Mesothelial cell of epicardium (in vitro differentiated cells): ENCODE data around the gene EHMT1. TPM values are rescaled to one million over a fixed set of nuclear protein-coding genes. Genes with fewer than 3 reads are reported as not detected.

Experiments used
- DNase-seq, 2 experiments: peaks; one replicate each; pipeline ENCODE4 v3.0.0; 2021; ENCODE audit warnings: low spot score in 2 of 2; ENCODE audit not compliant: unreplicated experiment in 2 of 2
- H3K27ac Mint-ChIP-seq: 2 replicates; pipeline ENCODE4 v1.8.0; 2021; ENCODE audit warnings: mixed read lengths
- H3K27me3 Mint-ChIP-seq: 2 replicates; pipeline ENCODE4 v1.8.0; 2021; ENCODE audit warnings: low read depth, mixed read lengths
- H3K36me3 Mint-ChIP-seq: 2 replicates; pipeline ENCODE4 v1.8.0; 2021; ENCODE audit warnings: mixed read lengths
- H3K4me1 Mint-ChIP-seq: 2 replicates; pipeline ENCODE4 v1.8.0; 2021; ENCODE audit warnings: mixed read lengths
- H3K4me3 Mint-ChIP-seq: 2 replicates; pipeline ENCODE4 v1.8.0; 2021; ENCODE audit warnings: mild to moderate bottlenecking, moderate library complexity, mixed read lengths
- H3K9me3 Mint-ChIP-seq: 2 replicates; pipeline ENCODE4 v1.8.0; 2021; ENCODE audit warnings: mixed read lengths
- total RNA-seq: library from RNA; stranded (reverse); gene quantifications from 3 replicates; pipeline ENCODE4 v1.2.1, GENCODE V29; 2021
- TF ChIP-seq, protein P1 (sequence below): fragments of 200-600 bp; sonication (generic); IDR thresholded peaks from one replicate; pipeline ENCODE4 v1.5.0; 2021; ENCODE audit warnings: antibody characterized with exemption; ENCODE audit not compliant: unreplicated experiment

EHMT1 gene
- total RNA-seq, 1 donor from 2014 or later, result 147 TPM

DNA sequence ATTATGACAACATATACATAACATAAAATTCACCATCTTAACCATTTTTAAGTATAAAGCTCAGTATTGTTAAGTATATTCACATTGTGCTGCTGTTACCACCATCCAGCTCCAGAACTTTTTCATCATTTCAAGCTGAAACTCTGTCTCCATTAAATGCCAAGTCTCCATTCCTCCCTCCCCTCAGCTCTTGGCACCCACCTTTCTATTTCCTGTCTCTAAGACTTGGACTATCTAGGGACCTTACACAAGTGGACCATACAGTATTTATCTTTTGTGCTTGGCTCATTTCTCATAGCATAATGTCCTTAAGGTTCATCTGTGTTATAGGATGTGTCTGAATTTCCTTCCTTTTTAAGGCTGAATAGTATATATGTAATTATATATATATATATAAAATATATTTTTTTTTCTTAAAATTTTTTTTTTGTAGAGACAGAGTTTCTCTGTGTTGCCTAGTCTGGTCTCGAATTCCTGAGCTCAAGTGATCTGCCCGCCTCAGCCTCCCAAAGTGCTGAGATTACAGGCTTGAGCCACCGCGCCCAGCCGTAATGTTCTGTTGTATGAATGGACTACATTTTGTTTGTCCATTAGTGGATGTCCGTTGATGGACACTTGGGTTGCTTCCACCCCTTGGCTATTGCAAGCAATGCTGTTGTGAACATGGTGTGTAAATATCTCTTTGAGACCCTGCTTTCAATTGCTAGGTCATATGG, 72.3 kb downstream of the EHMT1 start:
- no peak overlapping the region for H3K27ac Mint-ChIP-seq
- peaks cover under 1% of the 10 kb centered on the region for H3K9me3 Mint-ChIP-seq
- H3K4me1 Mint-ChIP-seq, result peaks cover 29% of the 10 kb centered on the region
- H3K4me3 Mint-ChIP-seq, result no peak overlapping the region
- H3K27me3 Mint-ChIP-seq, result no peaks in the 10 kb centered on the region
- TF ChIP-seq, protein P1, sequence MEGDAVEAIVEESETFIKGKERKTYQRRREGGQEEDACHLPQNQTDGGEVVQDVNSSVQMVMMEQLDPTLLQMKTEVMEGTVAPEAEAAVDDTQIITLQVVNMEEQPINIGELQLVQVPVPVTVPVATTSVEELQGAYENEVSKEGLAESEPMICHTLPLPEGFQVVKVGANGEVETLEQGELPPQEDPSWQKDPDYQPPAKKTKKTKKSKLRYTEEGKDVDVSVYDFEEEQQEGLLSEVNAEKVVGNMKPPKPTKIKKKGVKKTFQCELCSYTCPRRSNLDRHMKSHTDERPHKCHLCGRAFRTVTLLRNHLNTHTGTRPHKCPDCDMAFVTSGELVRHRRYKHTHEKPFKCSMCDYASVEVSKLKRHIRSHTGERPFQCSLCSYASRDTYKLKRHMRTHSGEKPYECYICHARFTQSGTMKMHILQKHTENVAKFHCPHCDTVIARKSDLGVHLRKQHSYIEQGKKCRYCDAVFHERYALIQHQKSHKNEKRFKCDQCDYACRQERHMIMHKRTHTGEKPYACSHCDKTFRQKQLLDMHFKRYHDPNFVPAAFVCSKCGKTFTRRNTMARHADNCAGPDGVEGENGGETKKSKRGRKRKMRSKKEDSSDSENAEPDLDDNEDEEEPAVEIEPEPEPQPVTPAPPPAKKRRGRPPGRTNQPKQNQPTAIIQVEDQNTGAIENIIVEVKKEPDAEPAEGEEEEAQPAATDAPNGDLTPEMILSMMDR, result no peak
- no peaks in the 10 kb centered on the region for H3K36me3 Mint-ChIP-seq
- no peak for DNase-seq

- H3K27ac Mint-ChIP-seq, result no peak overlapping the region
- H3K9me3 Mint-ChIP-seq, result no peaks in the 10 kb centered on the region
- TF ChIP-seq, protein P1, result no peak
- no peak for DNase-seq
- H3K4me1 Mint-ChIP-seq, result peaks cover 36% of the 10 kb centered on the region
- H3K4me3 Mint-ChIP-seq, result no peak overlapping the region
- H3K27me3 Mint-ChIP-seq, result no peaks in the 10 kb centered on the region
- H3K36me3 Mint-ChIP-seq, result no peaks in the 10 kb centered on the region
These were observed 73.0 kb downstream of the EHMT1 start for GRCh38 chr9:137691646-137692351.

DNA sequence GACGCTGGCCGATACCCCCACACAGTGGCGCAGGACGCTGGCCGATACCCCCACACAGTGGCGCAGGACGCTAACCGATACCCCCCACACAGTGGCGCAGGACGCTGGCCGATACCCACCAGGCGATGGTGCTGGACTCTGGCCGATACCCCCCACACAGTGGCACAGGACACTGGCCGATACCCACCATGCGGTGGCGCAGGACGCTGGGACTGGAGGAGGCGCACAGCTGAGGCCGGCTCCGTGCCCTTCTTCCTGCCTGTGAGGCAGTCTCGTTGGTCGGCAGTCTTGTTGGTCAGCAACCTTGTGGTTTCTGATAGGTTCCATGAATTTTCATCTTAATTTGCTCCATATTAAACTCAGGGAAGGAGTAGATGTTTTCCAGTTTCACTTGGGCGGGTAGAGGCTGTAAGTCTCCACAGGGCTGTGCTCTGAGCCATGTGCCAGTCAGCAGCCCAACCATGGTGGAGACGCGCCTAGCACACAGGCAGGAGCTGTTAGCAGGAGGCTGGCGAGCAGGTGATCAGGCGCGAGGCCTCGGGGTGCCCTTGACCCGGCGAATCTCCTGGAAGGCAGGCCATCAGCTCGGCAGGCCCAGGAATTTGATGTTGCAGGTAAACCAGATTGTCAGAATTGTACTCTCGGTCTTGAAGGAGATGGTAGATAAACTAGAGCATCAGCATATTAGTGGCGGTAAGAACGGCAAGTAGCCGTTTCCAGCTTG, 75.6 kb downstream of the EHMT1 start:
- Mint-ChIP-seq H3K4me3 (no peak overlapping the region), H3K4me1 (peaks cover 36% of the 10 kb centered on the region)
- DNase-seq, result no peak

DNA sequence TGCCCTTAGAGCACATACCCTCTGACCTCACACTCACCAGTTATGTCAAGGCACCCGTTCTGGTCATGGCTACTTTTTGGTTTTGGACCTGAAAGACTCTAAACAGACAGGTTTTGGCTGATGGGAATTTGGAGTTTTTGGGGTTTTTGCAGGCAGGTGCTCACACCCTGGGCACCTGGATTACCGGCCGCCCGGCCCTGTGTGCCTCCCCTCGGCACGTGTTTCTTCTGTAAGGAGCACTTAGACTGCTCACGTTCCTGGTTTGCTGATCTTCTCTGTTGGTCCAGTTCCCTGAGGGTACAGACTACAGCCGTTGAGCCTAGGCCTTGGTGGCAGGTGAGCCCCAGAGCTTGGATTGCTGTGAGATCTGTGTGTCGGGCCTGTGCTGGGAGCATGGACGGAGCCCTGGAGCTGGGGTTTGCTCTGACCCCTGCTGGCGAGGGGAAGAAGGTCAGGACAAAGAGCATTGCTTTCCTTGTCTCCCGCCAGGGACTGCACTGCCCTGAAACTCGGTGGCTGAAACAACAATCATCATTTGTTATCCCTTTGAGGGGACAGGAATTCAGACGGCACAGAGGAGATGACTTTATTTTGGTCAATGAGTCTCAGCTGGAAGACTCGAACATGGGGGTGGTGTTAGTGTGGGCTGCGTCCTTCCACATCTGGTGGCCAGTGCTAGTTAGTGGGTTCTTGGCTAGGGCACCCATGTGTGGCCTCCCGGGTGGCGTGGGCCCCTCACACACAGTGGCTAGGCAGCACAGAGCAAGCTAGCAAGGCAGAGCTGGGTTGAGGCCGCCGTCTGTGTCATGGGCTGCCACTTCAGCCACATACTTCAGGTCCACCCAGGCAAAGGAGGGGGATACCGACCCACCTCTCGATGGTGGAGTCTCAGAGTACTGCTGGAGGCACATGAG, 76.4 kb downstream of the EHMT1 start:
- TF ChIP-seq, protein P1, result peak; percentile 53
- Mint-ChIP-seq H3K27me3 (no peaks in the 10 kb centered on the region), H3K9me3 (no peaks in the 10 kb centered on the region), H3K4me1 (peaks cover 31% of the 10 kb centered on the region), H3K27ac (peak overlapping the region; percentile 40), H3K36me3 (no peaks in the 10 kb centered on the region), H3K4me3 (no peak overlapping the region)
- no peak for DNase-seq

More for the DNA sequence above, 75.6 kb downstream of the EHMT1 start:
- H3K27me3 Mint-ChIP-seq, result no peaks in the 10 kb centered on the region
- no peaks in the 10 kb centered on the region for H3K9me3 Mint-ChIP-seq
- TF ChIP-seq, protein P1, result no peak
- H3K36me3 Mint-ChIP-seq, result no peaks in the 10 kb centered on the region
- H3K27ac Mint-ChIP-seq, result peak overlapping the region; percentile 54
